HL-60 (cell line): Measurements from ENCODE around the gene GNGT2.

ENCODE experiments used
- CTCF ChIP-seq: IDR thresholded peaks from one replicate; pipeline ENCODE4 v1.5.1; 2011; ENCODE audit warnings: low read length, control low read depth, inconsistent platforms; ENCODE audit not compliant: insufficient read depth
- GABPA ChIP-seq: IDR thresholded peaks from 2 replicates; pipeline ENCODE4 v1.6.1; 2012; ENCODE audit warnings: low read depth
- POLR2AphosphoS5 ChIP-seq: IDR thresholded peaks from 2 replicates; pipeline ENCODE4 v1.6.1; 2012; ENCODE audit warnings: low read depth

- TF ChIP-seq CTCF, result no peak
- TF ChIP-seq GABPA, result no peak
- TF ChIP-seq POLR2AphosphoS5, result no peak
These were observed 3.5 kb upstream of the GNGT2 start for GRCh38 chr17:49213847-49214246.
